Gastroesophageal sphincter (tissue), 3 donors: ENCODE measurements around the gene MED27.

ENCODE experiments used
- CTCF ChIP-seq, 4 experiments: fragments of 200-600 bp in 2 of 4; fragments of 450-650 bp in 2 of 4; sonication (generic) in 1 of 4; IDR thresholded peaks; one replicate each; pipeline ENCODE4 v1.5.1; 2017 to 2019; ENCODE audit warnings: antibody characterized with exemption in 4 of 4, mild to moderate bottlenecking in 2 of 4, moderate library complexity in 2 of 4
- EP300 ChIP-seq: sonication (generic); formaldehyde crosslinking; IDR thresholded peaks from one replicate; pipeline ENCODE4 v1.6.1; 2017; ENCODE audit warnings: antibody characterized with exemption, mild to moderate bottlenecking
- POLR2A ChIP-seq, 2 donors: fragments of 450-650 bp; IDR thresholded peaks; one replicate each; pipeline ENCODE4 v1.6.1; 2017; ENCODE audit warnings: antibody characterized with exemption in 2 of 2, mild to moderate bottlenecking in 2 of 2, moderate library complexity in 1 of 2

GRCh38 chr9:131840220-131840619 is 239.4 kb downstream of the MED27 start:
- TF ChIP-seq CTCF (IDR thresholded peaks at IDR 0.05) (no peak), POLR2A (IDR thresholded peaks at IDR 0.05) (no peak), EP300 (no peak)
